HG03039 (cell line): ENCODE data around the gene HK2.
"Not testable (repeated sequence)": the region's sequence is repeated elsewhere in the genome, so short reads cannot be mapped to it uniquely, and the experiment has no call there.

Source experiments
- ATAC-seq: cut with Tn5 transposase; IDR thresholded peaks from one replicate; pipeline ENCODE4 v1.9.1; 2021; ENCODE audit warnings: mild to moderate bottlenecking, moderate library complexity; ENCODE audit not compliant: unreplicated experiment

HK2 gene

DNA sequence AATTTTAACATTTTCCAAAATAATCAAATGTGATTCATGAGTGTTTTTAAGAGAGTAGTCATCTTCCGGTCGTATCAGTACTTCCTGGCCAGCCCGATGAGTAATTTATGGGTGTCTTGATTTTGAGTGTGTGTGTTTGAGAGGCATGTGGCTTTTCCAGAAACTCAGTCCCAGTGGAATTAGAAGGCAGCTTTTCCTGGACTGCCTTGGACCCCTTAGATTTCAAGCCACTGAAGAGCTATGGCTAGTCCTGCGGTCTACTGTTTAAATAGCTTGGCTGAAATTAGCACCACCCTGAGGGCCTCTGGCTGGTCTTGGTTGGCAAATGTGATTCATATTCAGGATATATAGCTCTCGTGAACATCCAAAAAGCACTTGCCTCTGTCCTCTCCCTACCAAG is 59.4 kb downstream of the HK2 start:
- ATAC-seq = no peak

GRCh38 chr2:74894272-74894981 is 60.5 kb downstream of the HK2 start:
- ATAC-seq = no peak

GRCh38 chr2:74895001-74895400 is 61.1 kb downstream of the HK2 start:
- ATAC-seq = no peak

DNA sequence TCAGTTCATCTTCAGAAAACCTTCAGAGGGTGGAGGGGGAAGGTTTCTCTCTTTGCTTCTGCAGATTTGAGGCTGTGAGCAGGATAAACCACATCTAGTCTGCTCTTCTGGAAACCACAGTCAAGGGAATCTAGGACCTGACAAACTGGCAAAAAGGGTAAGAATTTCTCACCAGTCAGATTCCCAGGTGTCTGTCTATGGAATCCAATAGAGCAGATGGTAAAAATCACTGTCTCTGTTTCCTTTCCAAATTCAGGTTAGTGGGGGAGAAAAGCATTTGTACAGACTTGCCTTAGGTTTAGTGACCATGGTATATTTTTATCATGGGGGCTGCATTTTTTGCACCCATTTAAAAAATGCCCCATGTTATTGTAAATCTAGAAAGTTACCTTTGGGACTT is 62.3 kb downstream of the HK2 start:
- no peak for ATAC-seq

- ATAC-seq = not testable (repeated sequence)
Observed at GRCh38 chr2:74900225-74900624, 66.3 kb downstream of the HK2 start.

DNA sequence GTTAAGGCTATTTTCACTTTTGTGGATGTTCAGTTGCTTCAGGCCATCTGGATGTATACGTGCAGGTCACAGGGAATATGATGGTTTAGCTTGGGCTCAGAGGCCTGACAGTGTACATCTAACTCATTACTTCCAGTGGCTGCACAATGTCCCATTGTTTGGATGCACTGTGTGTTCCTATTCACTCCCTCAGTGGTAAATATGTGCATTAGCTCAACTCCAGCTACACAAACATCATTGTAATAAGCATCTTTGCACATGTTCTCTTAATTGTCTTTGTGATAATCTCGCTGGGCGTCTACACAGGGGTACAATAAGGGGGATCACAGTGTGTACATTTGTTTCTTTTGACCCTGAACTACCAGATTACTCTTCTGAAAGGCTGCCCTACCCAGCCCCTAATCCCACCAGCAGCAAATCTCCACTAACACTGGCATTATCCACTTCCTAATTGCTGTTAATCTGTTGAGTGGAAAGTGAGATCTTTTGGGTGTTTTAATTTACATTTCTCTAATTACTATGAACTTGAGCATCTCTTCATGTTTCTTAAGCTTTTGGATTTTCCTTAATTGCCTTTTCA is 68.4 kb downstream of the HK2 start:
- ATAC-seq = no peak

DNA sequence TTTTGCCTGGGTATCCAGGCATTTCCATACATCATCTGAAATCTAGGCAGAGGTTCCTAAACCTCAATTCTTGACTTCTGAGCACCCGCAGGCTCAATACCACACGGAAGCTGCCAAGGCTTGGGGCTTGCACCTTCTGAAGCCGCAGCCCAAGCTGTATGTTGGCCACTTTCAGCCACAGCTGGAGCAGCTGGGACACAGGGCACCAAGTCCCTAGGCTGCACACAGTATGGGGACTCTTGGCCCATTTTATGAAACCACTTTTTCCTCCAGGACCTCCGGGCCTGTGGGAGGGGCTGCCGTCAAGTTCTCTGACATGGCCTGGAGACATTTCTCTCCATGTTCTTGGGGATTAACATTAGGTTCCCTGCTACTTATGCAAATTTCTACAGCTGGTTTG is 72.5 kb downstream of the HK2 start:
- no peak for ATAC-seq

DNA sequence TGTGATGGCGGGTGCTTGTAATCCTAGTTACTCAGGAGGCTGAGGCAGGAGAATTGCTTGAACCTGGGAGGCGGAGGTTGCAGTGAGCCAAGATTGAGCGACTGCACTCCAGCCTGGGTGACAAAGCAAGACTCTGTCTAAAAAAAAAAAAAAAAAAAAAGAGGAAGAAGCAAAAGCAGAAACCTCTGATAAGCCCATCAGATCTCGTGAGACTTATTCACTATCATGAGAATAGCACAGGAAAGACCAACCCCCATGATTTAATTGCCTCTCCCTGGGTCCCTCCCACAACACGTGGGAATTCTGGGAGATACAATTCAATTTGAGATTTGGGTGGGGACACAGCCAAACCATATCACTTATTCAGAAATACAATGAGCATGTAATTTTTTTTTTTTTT is 73.6 kb downstream of the HK2 start:
- not testable (repeated sequence) for ATAC-seq

GRCh38 chr2:74908748-74909444 is 75.0 kb downstream of the HK2 start:
- ATAC-seq = no peak

- no peak for ATAC-seq
Observed at GRCh38 chr2:74910245-74910644, 76.3 kb downstream of the HK2 start.

- ATAC-seq = no peak
Observed at GRCh38 chr2:74911061-74911460, 77.1 kb downstream of the HK2 start.

- no peak for ATAC-seq
Observed at GRCh38 chr2:74915743-74916142, 81.8 kb downstream of the HK2 start.

DNA sequence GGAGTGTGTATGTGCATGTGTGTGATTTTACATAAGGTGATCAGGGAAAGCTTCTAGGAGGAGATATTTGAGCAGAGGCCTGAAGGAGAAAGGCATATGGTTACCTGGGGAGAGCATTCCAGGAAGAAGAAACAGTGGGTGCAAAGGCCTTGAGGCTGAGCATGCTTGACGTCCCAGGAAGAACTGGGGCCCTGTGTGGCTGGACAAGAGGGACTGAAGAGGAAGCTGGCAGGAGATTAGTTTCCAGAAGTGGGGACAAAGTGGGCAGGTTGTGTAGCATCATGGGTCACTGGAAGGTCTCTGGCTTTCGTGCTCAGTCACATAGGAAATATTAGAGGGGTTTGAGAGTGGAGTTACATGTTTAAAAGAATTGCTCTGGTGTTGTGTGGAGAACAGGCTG is 82.5 kb downstream of the HK2 start:
- ATAC-seq = no peak

- ATAC-seq = no peak
Observed at GRCh38 chr2:74917702-74918619, 84.0 kb downstream of the HK2 start.

- ATAC-seq = no peak
Observed at GRCh38 chr2:74919827-74920226, 85.9 kb downstream of the HK2 start.

DNA sequence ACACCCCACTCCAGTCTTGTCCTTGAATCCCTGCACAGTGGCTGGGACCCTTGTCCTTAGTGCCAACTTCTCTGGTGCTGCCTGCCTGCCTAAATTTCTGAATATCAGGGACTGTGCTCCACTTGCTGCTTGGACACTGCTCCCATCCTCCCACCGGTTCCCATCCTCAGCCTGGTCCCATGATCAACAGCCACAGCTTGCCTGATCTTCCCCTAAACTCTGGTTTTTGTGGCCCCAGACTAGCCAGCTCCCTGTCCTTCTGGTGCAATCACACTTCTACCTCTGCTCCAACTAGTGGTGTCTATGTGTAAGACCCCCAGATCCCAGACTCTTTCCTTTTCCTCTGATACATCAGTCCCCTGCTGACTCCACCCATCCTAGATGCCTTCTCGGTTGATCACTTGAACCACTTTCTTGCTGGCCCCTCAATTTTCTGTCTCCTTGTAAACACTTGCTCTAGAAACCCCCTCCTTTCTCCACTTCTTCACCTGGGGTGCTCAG is 87.4 kb downstream of the HK2 start:
- ATAC-seq = no peak

DNA sequence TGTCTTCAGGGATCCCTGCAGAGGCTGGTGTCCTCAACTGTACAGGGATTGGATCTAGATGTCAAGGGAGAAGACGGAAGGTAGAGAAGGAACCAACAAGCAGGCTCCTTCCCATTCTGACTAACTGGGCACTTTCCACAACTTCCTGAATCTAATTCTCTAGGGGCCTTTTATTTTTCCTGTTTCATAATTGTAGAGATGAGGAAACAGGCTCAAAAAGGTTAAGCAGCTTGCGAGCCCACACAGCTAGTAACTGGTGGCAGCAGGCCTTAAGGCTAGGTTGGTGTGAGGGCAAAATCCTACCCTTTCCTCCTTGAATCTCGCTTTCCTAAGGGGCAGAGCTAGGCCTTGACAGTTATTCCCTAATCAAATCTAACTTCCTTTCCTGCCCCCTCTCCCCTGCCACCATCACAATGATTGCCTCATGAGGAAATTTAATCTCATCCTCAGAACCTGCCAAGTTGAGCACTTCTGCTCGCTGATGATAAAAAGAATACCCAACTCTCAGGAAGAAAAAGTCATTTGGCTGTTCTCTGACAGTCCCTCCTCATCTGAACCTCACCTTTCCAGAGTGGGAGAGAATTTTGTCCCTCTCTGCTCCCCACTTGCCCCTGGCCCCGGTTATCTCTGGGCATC is 88.8 kb downstream of the HK2 start:
- no peak for ATAC-seq

DNA sequence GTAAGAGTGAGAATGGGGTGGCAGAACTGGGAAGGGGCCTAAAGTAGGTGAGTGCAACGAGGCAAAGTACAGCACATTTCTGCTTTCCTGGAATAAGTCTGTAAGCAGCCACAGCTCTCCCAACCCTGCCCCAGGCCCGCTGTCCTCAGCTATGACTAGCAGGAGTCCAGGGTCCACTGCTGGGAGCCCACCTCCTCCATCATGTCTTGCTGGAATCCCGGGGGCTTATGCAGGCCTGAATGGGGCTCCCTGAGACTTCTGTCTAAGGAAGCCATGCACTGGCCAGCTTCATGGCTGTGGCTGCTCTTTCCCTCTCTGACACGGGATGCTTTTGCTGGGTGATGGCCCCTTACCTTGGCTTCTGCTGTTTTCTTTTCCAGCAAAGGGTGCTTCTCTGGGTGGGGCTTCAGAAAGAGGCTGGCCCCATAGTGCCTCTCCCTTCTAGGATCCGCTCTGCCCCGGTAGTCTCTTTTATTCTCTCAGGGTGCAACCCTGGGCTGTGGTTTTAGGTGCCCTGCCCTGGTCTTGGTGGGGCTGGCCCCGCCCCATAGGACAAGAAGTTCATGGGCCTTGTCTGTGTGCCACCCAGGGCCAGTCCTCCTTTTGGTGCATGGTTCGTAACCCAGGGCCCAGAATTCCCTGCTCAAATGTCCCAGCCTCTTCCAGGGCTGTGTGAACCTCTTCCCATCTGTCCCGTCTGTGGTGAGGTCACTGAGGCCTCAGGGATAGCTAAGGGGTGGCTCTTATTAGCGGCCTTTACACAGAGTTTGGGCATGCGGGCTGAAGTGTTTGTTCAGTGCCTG is 90.7 kb downstream of the HK2 start:
- no peak for ATAC-seq

GRCh38 chr2:74925361-74925786 is 91.4 kb downstream of the HK2 start:
- no peak for ATAC-seq

DNA sequence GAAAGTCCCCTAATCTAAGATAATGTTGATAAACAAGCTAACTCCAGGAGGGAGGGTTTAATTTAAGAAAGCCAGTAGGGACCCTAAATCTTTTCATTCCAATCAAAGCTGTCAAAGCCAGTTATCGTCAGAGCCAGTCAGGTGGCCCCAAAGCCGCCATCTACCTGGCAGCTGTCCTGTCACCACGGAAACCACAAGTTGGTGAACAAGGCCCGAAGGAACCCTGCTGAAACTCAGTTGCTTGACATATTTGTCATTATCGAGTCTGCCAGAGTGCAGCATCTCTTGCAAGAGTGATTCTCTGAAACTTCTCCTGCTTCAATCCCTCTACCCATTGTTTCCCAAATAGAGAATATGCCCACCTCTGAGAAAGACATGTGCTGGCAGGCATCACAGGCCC is 93.7 kb downstream of the HK2 start:
- ATAC-seq = no peak
